HEK293 (cell line): ENCODE data around the gene MIA3.

Experiments used
- CTCF ChIA-PET: fragments of 350-600 bp; formaldehyde crosslinking; extraction: SDS; loops from one replicate; lab custom pipeline; 2021; ENCODE audit warnings: antibody characterized with exemption; lab: Yijun Ruan, JAX
- POLR2A ChIA-PET: fragments of 300-600 bp; formaldehyde crosslinking; extraction: SDS; loops from one replicate; lab custom pipeline; 2020; ENCODE audit warnings: antibody characterized with exemption, inconsistent platforms; lab: Yijun Ruan, JAX
- H3K27ac ChIP-seq: fragments of 200-500 bp; sonication (Bioruptor generic); 2 replicates; pipeline ENCODE4 v1.5.1; 2014; ENCODE audit warnings: low read depth, low read length, control low read depth, inconsistent platforms; ENCODE audit errors: extremely low read depth
- H3K36me3 ChIP-seq, 2 experiments: fragments of 200-500 bp in 1 of 2; sonication (Bioruptor generic) in 1 of 2; 1 replicate in 1 of 2; 2 replicates in 1 of 2; pipeline ENCODE4 v1.5.1; 2014 to 2017; ENCODE audit warnings: inconsistent platforms in 2 of 2, low read length in 2 of 2; ENCODE audit not compliant: control insufficient read depth in 2 of 2, insufficient read depth in 1 of 2
- H3K4me1 ChIP-seq: fragments of 200-500 bp; sonication (Bioruptor generic); 2 replicates; pipeline ENCODE4 v1.5.1; 2014; ENCODE audit warnings: mild to moderate bottlenecking, low read length, inconsistent platforms; ENCODE audit not compliant: control insufficient read depth, insufficient read depth
- H3K4me3 ChIP-seq: 2 replicates; pipeline ENCODE4 v1.5.1; 2011; ENCODE audit warnings: low read depth, mild to moderate bottlenecking, control low read depth, low read length, moderate library complexity
- H3K9me3 ChIP-seq: fragments of 200-500 bp; sonication (Bioruptor generic); 2 replicates; pipeline ENCODE4 v1.5.1; 2014; ENCODE audit warnings: low read depth, low read length, inconsistent platforms; ENCODE audit not compliant: control insufficient read depth, insufficient read depth
- CTCF ChIP-seq: fragments of 450-650 bp; formaldehyde crosslinking; IDR thresholded peaks from 2 replicates; pipeline ENCODE4 v1.5.1; 2016; ENCODE audit warnings: missing biosample characterization, missing genetic modification characterization
- KLF7 ChIP-seq: fragments of 450-650 bp; formaldehyde crosslinking; IDR thresholded peaks from 2 replicates; pipeline ENCODE4 v1.5.1; 2016; ENCODE audit warnings: missing biosample characterization, missing genetic modification characterization, borderline replicate concordance
- KLF8 ChIP-seq: fragments of 450-650 bp; formaldehyde crosslinking; IDR thresholded peaks from 2 replicates; pipeline ENCODE4 v1.5.1; 2016; ENCODE audit warnings: missing biosample characterization, missing genetic modification characterization
- MEIS1 ChIP-seq: sonication (generic); formaldehyde crosslinking; IDR thresholded peaks from 2 replicates; pipeline ENCODE4 v1.8.1; 2022; ENCODE audit warnings: missing genetic modification reagents, mild to moderate bottlenecking, borderline replicate concordance
- SCRT1 ChIP-seq: fragments of 450-650 bp; formaldehyde crosslinking; IDR thresholded peaks from 2 replicates; pipeline ENCODE4 v1.5.1; 2016; ENCODE audit warnings: missing biosample characterization, missing genetic modification characterization, borderline replicate concordance
- SP3 ChIP-seq: fragments of 450-650 bp; formaldehyde crosslinking; IDR thresholded peaks from 2 replicates; pipeline ENCODE4 v1.5.1; 2016; ENCODE audit warnings: missing biosample characterization, missing genetic modification characterization
- SP7 ChIP-seq: fragments of 450-650 bp; formaldehyde crosslinking; IDR thresholded peaks from 2 replicates; pipeline ENCODE4 v1.5.1; 2016; ENCODE audit warnings: missing biosample characterization, missing genetic modification characterization
- YY2 ChIP-seq: fragments of 450-650 bp; formaldehyde crosslinking; IDR thresholded peaks from 2 replicates; pipeline ENCODE4 v1.5.1; 2016; ENCODE audit warnings: missing biosample characterization, missing genetic modification characterization
- ZBTB17 ChIP-seq: fragments of 450-650 bp; formaldehyde crosslinking; IDR thresholded peaks from 2 replicates; pipeline ENCODE4 v1.5.1; 2016; ENCODE audit warnings: missing biosample characterization, missing genetic modification characterization
- ZBTB20 ChIP-seq: fragments of 450-650 bp; formaldehyde crosslinking; IDR thresholded peaks from 2 replicates; pipeline ENCODE4 v1.5.1; 2016; ENCODE audit warnings: missing biosample characterization, missing genetic modification characterization
- ZBTB6 ChIP-seq: fragments of 450-650 bp; formaldehyde crosslinking; IDR thresholded peaks from 2 replicates; pipeline ENCODE4 v1.5.1; 2017; ENCODE audit warnings: missing biosample characterization, missing genetic modification characterization
- ZBTB7A ChIP-seq: fragments of 450-650 bp; formaldehyde crosslinking; IDR thresholded peaks from 2 replicates; pipeline ENCODE4 v1.5.1; 2016; ENCODE audit warnings: low read depth, missing biosample characterization, missing genetic modification characterization
- ZEB2 ChIP-seq: fragments of 450-650 bp; formaldehyde crosslinking; IDR thresholded peaks from 2 replicates; pipeline ENCODE4 v1.5.1; 2016; ENCODE audit warnings: missing biosample characterization, missing genetic modification characterization
- ZNF169 ChIP-seq: fragments of 450-650 bp; formaldehyde crosslinking; IDR thresholded peaks from 2 replicates; pipeline ENCODE4 v1.5.1; 2016; ENCODE audit warnings: missing biosample characterization, missing genetic modification characterization
- ZNF2 ChIP-seq: fragments of 450-650 bp; formaldehyde crosslinking; IDR thresholded peaks from 2 replicates; pipeline ENCODE4 v1.5.1; 2016; ENCODE audit warnings: missing biosample characterization, missing genetic modification characterization
- ZNF239 ChIP-seq: fragments of 450-650 bp; formaldehyde crosslinking; IDR thresholded peaks from 2 replicates; pipeline ENCODE4 v1.5.1; 2016; ENCODE audit warnings: missing biosample characterization, missing genetic modification characterization
- ZNF48 ChIP-seq: fragments of 450-650 bp; formaldehyde crosslinking; IDR thresholded peaks from 2 replicates; pipeline ENCODE4 v1.5.1; 2016; ENCODE audit warnings: missing biosample characterization, missing genetic modification characterization
- ZNF596 ChIP-seq: fragments of 450-650 bp; IDR thresholded peaks from 2 replicates; pipeline ENCODE4 v1.5.0; 2018; ENCODE audit warnings: missing biosample characterization, mild to moderate bottlenecking, missing genetic modification characterization, moderate library complexity
- ZNF600 ChIP-seq: fragments of 450-650 bp; formaldehyde crosslinking; IDR thresholded peaks from 2 replicates; pipeline ENCODE4 v1.5.1; 2016; ENCODE audit warnings: missing biosample characterization, missing genetic modification characterization
- ZNF624 ChIP-seq: fragments of 450-650 bp; formaldehyde crosslinking; IDR thresholded peaks from 2 replicates; pipeline ENCODE4 v1.5.1; 2017; ENCODE audit warnings: missing biosample characterization, missing genetic modification characterization
- ZNF654 ChIP-seq: fragments of 450-650 bp; formaldehyde crosslinking; IDR thresholded peaks from 2 replicates; pipeline ENCODE4 v1.5.1; 2016; ENCODE audit warnings: low read depth, missing biosample characterization, missing genetic modification characterization
- ZNF660 ChIP-seq: fragments of 450-650 bp; IDR thresholded peaks from 2 replicates; pipeline ENCODE4 v1.5.1; 2018; ENCODE audit warnings: missing biosample characterization, mild to moderate bottlenecking, missing genetic modification characterization
- ZNF677 ChIP-seq: fragments of 450-650 bp; IDR thresholded peaks from 2 replicates; pipeline ENCODE4 v1.5.0; 2018; ENCODE audit warnings: missing biosample characterization, mild to moderate bottlenecking, missing genetic modification characterization, moderate library complexity
- ZNF692 ChIP-seq: fragments of 450-650 bp; formaldehyde crosslinking; IDR thresholded peaks from 2 replicates; pipeline ENCODE4 v1.5.1; 2016; ENCODE audit warnings: missing biosample characterization, missing genetic modification characterization
- ZNF747 ChIP-seq: fragments of 450-650 bp; formaldehyde crosslinking; IDR thresholded peaks from 2 replicates; pipeline ENCODE4 v1.5.1; 2016; ENCODE audit warnings: missing biosample characterization, missing genetic modification characterization
- ZNF843 ChIP-seq: fragments of 450-650 bp; formaldehyde crosslinking; IDR thresholded peaks from 2 replicates; pipeline ENCODE4 v1.5.1; 2016; ENCODE audit warnings: missing biosample characterization, missing genetic modification characterization
- TF ChIP-seq, protein P1 (sequence below): fragments of 450-650 bp; formaldehyde crosslinking; IDR thresholded peaks from 2 replicates; pipeline ENCODE4 v1.5.1; 2016; ENCODE audit warnings: missing biosample characterization, missing genetic modification characterization

Gene MIA3

DNA sequence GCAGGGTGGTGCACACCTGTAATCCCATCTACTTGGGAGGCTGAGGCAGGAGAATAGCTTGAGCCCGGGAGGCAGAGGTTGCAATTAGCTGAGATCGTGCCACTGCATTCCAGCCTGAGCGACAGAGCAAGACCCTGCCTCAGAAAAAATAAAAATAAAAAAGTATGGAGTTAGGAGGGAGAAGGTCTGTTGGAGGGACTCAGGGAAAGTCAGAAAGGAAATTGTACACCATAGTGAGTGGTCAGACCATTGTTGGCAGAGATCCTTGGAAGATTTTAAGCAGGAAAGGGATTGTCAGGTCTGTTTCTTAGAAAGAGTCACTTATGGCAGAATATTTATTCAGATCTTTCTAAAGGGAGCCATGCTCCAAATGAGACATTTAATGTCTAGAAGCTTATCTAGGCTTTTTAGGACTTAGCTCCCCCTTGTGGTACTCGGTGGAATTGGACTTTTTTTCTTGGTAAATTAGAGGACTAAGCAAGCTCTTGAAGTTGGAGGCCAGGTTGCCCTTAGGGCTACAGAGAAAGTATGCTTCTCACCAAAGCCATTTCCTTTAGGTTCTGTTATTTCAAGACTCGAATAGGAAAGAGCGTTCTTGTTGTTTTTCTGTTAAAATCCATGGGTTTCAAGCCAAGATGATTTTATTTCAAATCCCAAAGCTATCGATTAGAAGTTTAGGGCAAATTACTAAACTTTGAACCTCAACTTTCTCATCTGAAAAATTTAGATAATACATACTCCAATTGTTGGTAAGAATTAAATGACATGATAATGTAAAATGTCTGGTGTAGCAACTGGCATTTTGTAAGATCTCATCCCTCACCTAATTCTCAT, 16.5 kb downstream of the MIA3 start:
- Histone ChIP-seq H3K27ac (no peak overlapping the region), H3K36me3 (peaks cover 31 to 92% of the 10 kb centered on the region in 2 experiments), H3K9me3 (no peaks in the 10 kb centered on the region), H3K4me1 (no peaks in the 10 kb centered on the region), H3K4me3 (no peak overlapping the region)
- POLR2A ChIA-PET, result interaction anchor here (0.6 to 1.6 kb wide), 4 partner anchors 45 to 169 kb away, joined by 3 to 9 read pairs (median 4); partner anchors contain the start of genes AIDA, BROX and TAF1A
- TF ChIP-seq ZNF2 (tag by site-specific recombination) (no peak), MEIS1 (CRISPR knock-in tag) (no peak), KLF8 (no peak), ZBTB6 (no peak), ZNF660 (peak; percentile 46; the same call in 1 of the 2 replicates), KLF7 (no peak), SCRT1 (tag by site-specific recombination) (no peak), ZNF747 (tag by site-specific recombination) (no peak), ZNF48 (no peak), ZEB2 (no peak), ZBTB20 (tag by site-specific recombination) (0 out of 2 replicates have a peak, but pooled peaks have one; percentile 8), ZNF843 (tag by site-specific recombination) (no peak), SP3 (tag by site-specific recombination) (no peak), ZNF600 (no peak), ZBTB7A (tag by site-specific recombination) (no peak), ZNF692 (tag by site-specific recombination) (0 out of 2 replicates have a peak, but pooled peaks have one; percentile 27), ZNF677 (tag by site-specific recombination) (no peak), SP7 (no peak), ZNF654 (peak; percentile 59), CTCF (tag by site-specific recombination) (peak; percentile 46; the same call in 1 of the 2 replicates), ZBTB17 (tag by site-specific recombination) (peak; percentile 41; the same call in 1 of the 2 replicates), ZNF624 (tag by site-specific recombination) (no peak), ZNF239 (tag by site-specific recombination) (no peak), ZNF596 (tag by site-specific recombination) (no peak), ZNF169 (tag by site-specific recombination) (no peak), YY2 (tag by site-specific recombination) (no peak)
- TF ChIP-seq, protein P1, sequence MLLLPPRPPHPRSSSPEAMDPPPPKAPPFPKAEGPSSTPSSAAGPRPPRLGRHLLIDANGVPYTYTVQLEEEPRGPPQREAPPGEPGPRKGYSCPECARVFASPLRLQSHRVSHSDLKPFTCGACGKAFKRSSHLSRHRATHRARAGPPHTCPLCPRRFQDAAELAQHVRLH (tag by site-specific recombination), result no peak
- CTCF ChIA-PET, result interaction anchor here (0.6 to 5.6 kb wide), 23 partner anchors 9 to 468 kb away, joined by 3 to 52 read pairs (median 4); partner anchors contain the start of gene TAF1A
